ENCODE data around the gene TFDP1.

TFDP1 gene

GRCh38 chr13:113639616-113640262 is 55.2 kb downstream of the TFDP1 start:
- no CpG with 5 or more reads among the region's 27 CpGs for WGBS, 2 donors (ENCODE audit: extremely low coverage in 2 of 2, insufficient read length in 2 of 2, insufficient replicate concordance in 1 of 2)
- peaks cover 12% of the 10 kb centered on the region for H3K79me1 ChIP-seq (ENCODE audit: low read depth, low read length)
- DNase-seq (ENCODE audit: low spot score), result no peak
- H2BK12ac ChIP-seq (ENCODE audit: low read length), result no peak overlapping the region
- no peak overlapping the region for H3K27ac ChIP-seq (replicated peaks; ENCODE audit: low read length)
- peaks cover 29 to 45% of the 10 kb centered on the region in 2 donors for H3K9me3 ChIP-seq (replicated peaks in 1 of 2; ENCODE audit: control insufficient read depth in 2 of 2, insufficient read depth in 1 of 2, low read depth in 1 of 2, low read length in 2 of 2)
- H2BK15ac ChIP-seq (ENCODE audit: low read length), result no peak overlapping the region
- peak overlapping the region in 1 of 2 donors; percentile 56 for H3K4me3 ChIP-seq (ENCODE audit: low read length in 2 of 2)
- no peak overlapping the region for H4K8ac ChIP-seq (ENCODE audit: low read depth, low read length)
- no peak overlapping the region for H3K23ac ChIP-seq (ENCODE audit: low read depth, low read length, poor library complexity)
- peak overlapping the region; percentile 41 for H2BK120ac ChIP-seq (ENCODE audit: low read depth, low read length)
- H3K4ac ChIP-seq (ENCODE audit: low read length), result no peak overlapping the region
- no peak overlapping the region for H4K91ac ChIP-seq (ENCODE audit: low read depth, low read length, poor library complexity)
- peak overlapping the region; percentile 12 for H3K9ac ChIP-seq (ENCODE audit: low read depth, low read length, poor library complexity)
- peaks cover 58 to 81% of the 10 kb centered on the region in 2 donors for H3K36me3 ChIP-seq (replicated peaks in 1 of 2; ENCODE audit: control insufficient read depth in 2 of 2, insufficient read depth in 2 of 2, low read length in 2 of 2)
- H3K4me1 ChIP-seq (ENCODE audit: control insufficient read depth in 2 of 2, insufficient read depth in 1 of 2, low read depth in 1 of 2, low read length in 2 of 2), result peaks cover 0 to under 1% of the 10 kb centered on the region in 2 donors
- H3K14ac ChIP-seq (ENCODE audit: low read length), result no peak overlapping the region
- H3K18ac ChIP-seq (ENCODE audit: low read length), result no peak overlapping the region
- H2AK5ac ChIP-seq (ENCODE audit: low read depth, low read length), result peak overlapping the region; percentile 14
- H2AFZ ChIP-seq (ENCODE audit: low read length), result no peak overlapping the region
- H2BK5ac ChIP-seq (ENCODE audit: low read length), result no peak overlapping the region
- H3K27me3 ChIP-seq (ENCODE audit: control insufficient read depth in 3 of 3, insufficient read depth in 3 of 3, low read depth in 1 of 3, low read length in 3 of 3), result peaks cover 0 to 2% (median under 1%) of the 10 kb centered on the region in 3 experiments
- no peak overlapping the region for H3K4me2 ChIP-seq (ENCODE audit: insufficient read depth, low read length, poor library complexity, severe bottlenecking)

GRCh38 chr13:113641426-113641825 is 56.9 kb downstream of the TFDP1 start:
- H2BK120ac ChIP-seq (ENCODE audit: low read depth, low read length), result no peak overlapping the region
- H3K9me3 ChIP-seq (replicated peaks in 1 of 2; ENCODE audit: control insufficient read depth in 2 of 2, insufficient read depth in 1 of 2, low read depth in 1 of 2, low read length in 2 of 2), result peaks cover 31 to 49% of the 10 kb centered on the region in 2 donors
- H3K27ac ChIP-seq (replicated peaks; ENCODE audit: low read length), result no peak overlapping the region
- no CpG with 5 or more reads among the region's 7 CpGs for WGBS, 2 donors (ENCODE audit: extremely low coverage in 2 of 2, insufficient read length in 2 of 2, insufficient replicate concordance in 1 of 2)
- H3K9ac ChIP-seq (ENCODE audit: low read depth, low read length, poor library complexity), result no peak overlapping the region
- no peak overlapping the region for H3K4me3 ChIP-seq (ENCODE audit: low read length in 2 of 2)
- no peak overlapping the region for H2BK12ac ChIP-seq (ENCODE audit: low read length)
- H3K27me3 ChIP-seq (ENCODE audit: control insufficient read depth in 3 of 3, insufficient read depth in 3 of 3, low read depth in 1 of 3, low read length in 3 of 3), result peaks cover 0 to 2% (median 0%) of the 10 kb centered on the region in 3 experiments
- H3K4me2 ChIP-seq (ENCODE audit: insufficient read depth, low read length, poor library complexity, severe bottlenecking), result no peak overlapping the region
- H4K8ac ChIP-seq (ENCODE audit: low read depth, low read length), result no peak overlapping the region
- no peak overlapping the region for H3K18ac ChIP-seq (ENCODE audit: low read length)
- no peak overlapping the region for H3K14ac ChIP-seq (ENCODE audit: low read length)
- no peak overlapping the region for H2BK5ac ChIP-seq (ENCODE audit: low read length)
- H4K91ac ChIP-seq (ENCODE audit: low read depth, low read length, poor library complexity), result no peak overlapping the region
- DNase-seq (ENCODE audit: low spot score), result no peak
- H3K4me1 ChIP-seq (ENCODE audit: control insufficient read depth in 2 of 2, insufficient read depth in 1 of 2, low read depth in 1 of 2, low read length in 2 of 2), result no peaks in the 10 kb centered on the region
- no peak overlapping the region for H2AFZ ChIP-seq (ENCODE audit: low read length)
- no peak overlapping the region for H2BK15ac ChIP-seq (ENCODE audit: low read length)
- peaks cover 41 to 64% of the 10 kb centered on the region in 2 donors for H3K36me3 ChIP-seq (replicated peaks in 1 of 2; ENCODE audit: control insufficient read depth in 2 of 2, insufficient read depth in 2 of 2, low read length in 2 of 2)
- H2AK5ac ChIP-seq (ENCODE audit: low read depth, low read length), result no peak overlapping the region
- no peak overlapping the region for H3K4ac ChIP-seq (ENCODE audit: low read length)
- peaks cover 7% of the 10 kb centered on the region for H3K79me1 ChIP-seq (ENCODE audit: low read depth, low read length)
- H3K23ac ChIP-seq (ENCODE audit: low read depth, low read length, poor library complexity), result no peak overlapping the region

- Histone ChIP-seq H3K23ac (ENCODE audit: low read depth, low read length, poor library complexity) (no peak overlapping the region), H2BK120ac (ENCODE audit: low read depth, low read length) (no peak overlapping the region), H2BK15ac (ENCODE audit: low read length) (no peak overlapping the region), H3K18ac (ENCODE audit: low read length) (no peak overlapping the region), H2AK5ac (ENCODE audit: low read depth, low read length) (no peak overlapping the region), H3K14ac (ENCODE audit: low read length) (no peak overlapping the region), H4K91ac (ENCODE audit: low read depth, low read length, poor library complexity) (no peak overlapping the region), H3K9me3 (replicated peaks in 1 of 2; ENCODE audit: control insufficient read depth in 2 of 2, insufficient read depth in 1 of 2, low read depth in 1 of 2, low read length in 2 of 2) (peaks cover 29 to 49% of the 10 kb centered on the region in 2 donors), H4K8ac (ENCODE audit: low read depth, low read length) (no peak overlapping the region), H2BK5ac (ENCODE audit: low read length) (no peak overlapping the region), H3K4me2 (ENCODE audit: insufficient read depth, low read length, poor library complexity, severe bottlenecking) (no peak overlapping the region), H3K9ac (ENCODE audit: low read depth, low read length, poor library complexity) (no peak overlapping the region), H3K36me3 (replicated peaks in 1 of 2; ENCODE audit: control insufficient read depth in 2 of 2, insufficient read depth in 2 of 2, low read length in 2 of 2) (peaks cover 30 to 53% of the 10 kb centered on the region in 2 donors), H3K4me3 (ENCODE audit: low read length in 2 of 2) (no peak overlapping the region), H2BK12ac (ENCODE audit: low read length) (no peak overlapping the region), H3K27ac (replicated peaks; ENCODE audit: low read length) (no peak overlapping the region), H3K4ac (ENCODE audit: low read length) (no peak overlapping the region), H3K79me1 (ENCODE audit: low read depth, low read length) (peaks cover 7% of the 10 kb centered on the region), H3K27me3 (ENCODE audit: control insufficient read depth in 3 of 3, insufficient read depth in 3 of 3, low read depth in 1 of 3, low read length in 3 of 3) (peaks cover 0 to 2% (median 0%) of the 10 kb centered on the region in 3 experiments), H2AFZ (ENCODE audit: low read length) (no peak overlapping the region), H3K4me1 (ENCODE audit: control insufficient read depth in 2 of 2, insufficient read depth in 1 of 2, low read depth in 1 of 2, low read length in 2 of 2) (no peaks in the 10 kb centered on the region)
- DNase-seq (ENCODE audit: low spot score), result no peak
- no CpG with 5 or more reads among the region's 2 CpGs for WGBS, 2 donors (ENCODE audit: extremely low coverage in 2 of 2, insufficient read length in 2 of 2, insufficient replicate concordance in 1 of 2)
These were observed 58.0 kb downstream of the TFDP1 start for GRCh38 chr13:113642563-113642962.

DNA sequence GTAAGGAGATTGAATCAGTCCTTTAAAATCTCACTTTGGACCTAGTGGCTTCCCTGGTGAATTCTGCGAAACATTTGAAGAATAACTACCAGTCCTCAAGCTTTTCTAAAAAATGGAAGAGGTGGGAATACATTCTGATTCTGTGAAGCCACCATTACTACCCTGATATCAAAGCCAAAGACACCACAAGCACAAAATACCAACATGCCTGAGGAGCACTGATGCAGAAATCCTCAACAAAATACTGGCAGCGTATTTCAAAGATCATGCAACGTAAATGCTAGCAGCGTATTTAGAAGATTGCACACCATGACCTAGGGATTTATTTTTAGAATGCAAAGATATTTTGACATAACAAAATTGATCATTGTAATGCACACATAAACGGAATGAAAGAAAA is 59.0 kb downstream of the TFDP1 start:
- WGBS, 2 donors (ENCODE audit: extremely low coverage in 2 of 2, insufficient read length in 2 of 2, insufficient replicate concordance in 1 of 2), result no CpG with 5 or more reads among the region's 5 CpGs
- Histone ChIP-seq H3K36me3 (replicated peaks in 1 of 2; ENCODE audit: control insufficient read depth in 2 of 2, insufficient read depth in 2 of 2, low read length in 2 of 2) (peaks cover 21 to 43% of the 10 kb centered on the region in 2 donors), H2BK5ac (ENCODE audit: low read length) (no peak overlapping the region), H3K79me1 (ENCODE audit: low read depth, low read length) (peaks cover 5% of the 10 kb centered on the region), H2AK5ac (ENCODE audit: low read depth, low read length) (no peak overlapping the region), H3K4me3 (ENCODE audit: low read length in 2 of 2) (no peak overlapping the region), H2BK15ac (ENCODE audit: low read length) (no peak overlapping the region), H3K4ac (ENCODE audit: low read length) (no peak overlapping the region), H3K4me1 (ENCODE audit: control insufficient read depth in 2 of 2, insufficient read depth in 1 of 2, low read depth in 1 of 2, low read length in 2 of 2) (no peaks in the 10 kb centered on the region), H2BK120ac (ENCODE audit: low read depth, low read length) (no peak overlapping the region), H4K91ac (ENCODE audit: low read depth, low read length, poor library complexity) (no peak overlapping the region), H3K27ac (replicated peaks; ENCODE audit: low read length) (no peak overlapping the region), H4K8ac (ENCODE audit: low read depth, low read length) (no peak overlapping the region), H3K23ac (ENCODE audit: low read depth, low read length, poor library complexity) (no peak overlapping the region), H3K4me2 (ENCODE audit: insufficient read depth, low read length, poor library complexity, severe bottlenecking) (no peak overlapping the region), H3K27me3 (ENCODE audit: control insufficient read depth in 3 of 3, insufficient read depth in 3 of 3, low read depth in 1 of 3, low read length in 3 of 3) (no peaks in the 10 kb centered on the region), H3K9ac (ENCODE audit: low read depth, low read length, poor library complexity) (no peak overlapping the region), H2BK12ac (ENCODE audit: low read length) (no peak overlapping the region), H3K14ac (ENCODE audit: low read length) (no peak overlapping the region), H3K18ac (ENCODE audit: low read length) (no peak overlapping the region), H3K9me3 (replicated peaks in 1 of 2; ENCODE audit: control insufficient read depth in 2 of 2, insufficient read depth in 1 of 2, low read depth in 1 of 2, low read length in 2 of 2) (peaks cover 28 to 49% of the 10 kb centered on the region in 2 donors), H2AFZ (ENCODE audit: low read length) (no peak overlapping the region)
- DNase-seq (ENCODE audit: low spot score), result no peak

Measured in neuronal stem cell (in vitro differentiated cells).